ENCODE measurements around the gene NOS1AP.

- TF ChIP-seq CTCF (conservative IDR thresholded peaks at IDR 0.05; ENCODE audit: low read depth, low read length) (no peak), EZH2phosphoT487 (IDR thresholded peaks at IDR 0.05; ENCODE audit: borderline replicate concordance, low read length) (no peak), EZH2 (IDR thresholded peaks at IDR 0.05; ENCODE audit: low read length, unreplicated experiment) (no peak)
Measured at GRCh38 chr1:162281426-162281825, 211.9 kb downstream of the NOS1AP start.
